HepG2 (cell line): ENCODE measurements around the gene AAGAB. TPM values are rescaled to one million over a fixed set of nuclear protein-coding genes. Genes with fewer than 3 reads are reported as not detected.
A peak's percentile ranks its signal among the peaks of the same experiment; 100 is the strongest.

Source experiments
- ATAC-seq: fragments of 200-7000 bp; cut with Tn5 transposase; 3 replicates; pipeline ENCODE4 v1.9.1; 2020; ENCODE audit warnings: mild to moderate bottlenecking, moderate library complexity
- BruUV-seq: library from RNA; stranded (reverse); fragments of 400-500 nt; replicated peaks from 2 replicates; lab custom pipeline; 2021; lab: Mats Ljungman, UMichigan
- CTCF ChIA-PET: fragments of 300-600 bp; formaldehyde crosslinking; extraction: SDS; loops from one replicate; lab custom pipeline; 2021; ENCODE audit warnings: low total read pairs, inconsistent platforms, low intra/inter-chr PET ratio; lab: Yijun Ruan, JAX
- POLR2A ChIA-PET: fragments of 350-600 bp; sonication (Branson Sonifier 250); formaldehyde crosslinking; loops from one replicate; lab custom pipeline; 2020; ENCODE audit warnings: antibody characterized with exemption, inconsistent platforms; lab: Yijun Ruan, JAX
- DNase-seq: peaks from one replicate; pipeline ENCODE4 v3.0.0-alpha.2; 2015; ENCODE audit warnings: low spot score
- FAIRE-seq: peaks from 3 replicates; lab custom pipeline; 2011; peaks lifted over from hg19 to GRCh38; lab: Jason Lieb, UNC
- H2AFZ ChIP-seq: one replicate; pipeline ENCODE4 v1.6.1; 2011; ENCODE audit warnings: low read length, inconsistent platforms
- H3K27ac ChIP-seq: fragments of 300-600 bp; 3 replicates; pipeline ENCODE4 v1.8.0; 2011; ENCODE audit warnings: mixed run types, mild to moderate bottlenecking, mixed read lengths, low read length, inconsistent platforms; ENCODE audit not compliant: insufficient read depth; ENCODE audit errors: extremely low read length
- H3K27me3 ChIP-seq, 2 experiments: fragments of 200-600 bp in 1 of 2; 2 replicates in 1 of 2; 3 replicates in 1 of 2; pipeline versions ENCODE4 v1.6.0 to v1.8.0; 2011; ENCODE audit warnings: low read length in 2 of 2, mild to moderate bottlenecking in 2 of 2, moderate library complexity in 2 of 2, inconsistent platforms in 1 of 2; ENCODE audit not compliant: insufficient read depth in 2 of 2, control insufficient read depth in 1 of 2
- H3K36me3 ChIP-seq, 2 experiments: fragments of 200-600 bp in 1 of 2; replicated peaks in 1 of 2; 2 replicates in 1 of 2; 3 replicates in 1 of 2; pipeline versions ENCODE4 v1.5.1 to v1.8.0; 2011; ENCODE audit warnings: low read length in 2 of 2, inconsistent platforms in 1 of 2; ENCODE audit not compliant: insufficient read depth in 2 of 2, control insufficient read depth in 1 of 2
- H3K4me1 ChIP-seq: 2 replicates; pipeline ENCODE4 v1.5.1; 2012; ENCODE audit warnings: low read length, inconsistent platforms; ENCODE audit not compliant: insufficient read depth
- H3K4me2 ChIP-seq: 2 replicates; pipeline ENCODE4 v1.6.0; 2011; ENCODE audit warnings: low read depth, low read length, inconsistent platforms
- H3K4me3 ChIP-seq, 3 experiments: fragments of 200-600 bp in 1 of 3; sonication (generic), shearing (Covaris generic) in 1 of 3; replicated peaks in 1 of 3; 2 replicates each; pipeline ENCODE4 v1.5.1; 2011 to 2016; ENCODE audit warnings: low read length in 3 of 3, inconsistent platforms in 2 of 3, low read depth in 2 of 3, mild to moderate bottlenecking in 2 of 3, control low read depth in 1 of 3, mixed read lengths in 1 of 3; ENCODE audit not compliant: insufficient read depth in 1 of 3
- H3K79me2 ChIP-seq: one replicate; pipeline ENCODE4 v1.6.1; 2011; ENCODE audit warnings: low read length, inconsistent platforms; ENCODE audit not compliant: insufficient read depth
- H3K9ac ChIP-seq: 2 replicates; pipeline ENCODE4 v1.6.0; 2011; ENCODE audit warnings: mild to moderate bottlenecking, low read depth, low read length, inconsistent platforms; ENCODE audit not compliant: insufficient read depth
- H3K9me3 ChIP-seq: 2 replicates; pipeline ENCODE4 v1.5.1; 2012; ENCODE audit warnings: mild to moderate bottlenecking, low read length
- H4K20me1 ChIP-seq: 2 replicates; pipeline ENCODE4 v1.6.0; 2011; ENCODE audit warnings: inconsistent platforms, mild to moderate bottlenecking, low read length, moderate library complexity; ENCODE audit not compliant: insufficient read depth
- ARHGAP35 ChIP-seq: sonication (generic); formaldehyde crosslinking; IDR thresholded peaks from 2 replicates; pipeline ENCODE4 v1.9.0; 2022; ENCODE audit warnings: mild to moderate bottlenecking, inconsistent platforms, moderate library complexity, missing genetic modification reagents, borderline replicate concordance
- ATM ChIP-seq: fragments of 450-650 bp; IDR thresholded peaks from 2 replicates; pipeline ENCODE4 v1.7.1; 2017; ENCODE audit warnings: mild to moderate bottlenecking, borderline replicate concordance
- MAFF ChIP-seq: IDR thresholded peaks from 2 replicates; pipeline ENCODE4 v1.6.1; 2011; ENCODE audit warnings: low read depth, low read length, improper control_type of control experiment
- MAFK ChIP-seq, 2 experiments: IDR thresholded peaks in 1 of 2; conservative IDR thresholded peaks in 1 of 2; 2 replicates each; pipeline ENCODE4 v1.6.1; 2011; ENCODE audit warnings: improper control_type of control experiment in 2 of 2, low read length in 2 of 2
- NFE2L2 ChIP-seq: fragments of 150-350 bp; IDR thresholded peaks from 2 replicates; pipeline ENCODE4 v1.6.1; 2014; ENCODE audit warnings: low read length
- ZBTB3 ChIP-seq: sonication (generic); formaldehyde crosslinking; IDR thresholded peaks from 2 replicates; pipeline ENCODE4 v1.4.0; 2020; ENCODE audit warnings: low read depth, mild to moderate bottlenecking, moderate library complexity, missing genetic modification reagents, borderline replicate concordance
- ZNF235 ChIP-seq: sonication (generic); formaldehyde crosslinking; IDR thresholded peaks from 2 replicates; pipeline ENCODE4 v1.8.1; 2023; ENCODE audit warnings: mild to moderate bottlenecking, missing genetic modification reagents, borderline replicate concordance
- ZNF350 ChIP-seq: sonication (generic); formaldehyde crosslinking; IDR thresholded peaks from 2 replicates; pipeline ENCODE4 v1.4.0; 2020; ENCODE audit warnings: mild to moderate bottlenecking, low read depth, missing genetic modification reagents, borderline replicate concordance
- ZNF644 ChIP-seq: IDR thresholded peaks from 2 replicates; pipeline ENCODE4 v1.6.1; 2016; ENCODE audit warnings: low read depth
- ZNF792 ChIP-seq: IDR thresholded peaks from 2 replicates; pipeline ENCODE4 v1.6.1; 2016
- WGBS: methylation state at CpG from one replicate; pipeline ENCODE4 v1.1.6; 2017; ENCODE audit warnings: low lambda C conversion rate; 5-methylcytosine and 5-hydroxymethylcytosine counted together
- in situ Hi-C: cut with HindIII; loops from 2 replicates; pipeline ENCODE4 v1.10.0; 2017; ENCODE audit warnings: low pct_unique_long_range_greater_than_20kb; ENCODE audit not compliant: extremely low pct_ligation_motif_present
- intact Hi-C: fragments of 100-400 bp; cut with micrococcal nuclease; formaldehyde crosslinking; loops from one replicate; pipeline ENCODE4 v1.10.0; 2022; ENCODE audit not compliant: unreplicated experiment
- polyA plus RNA-seq, 8 experiments: library from polyadenylated mRNA; depleted of rRNA in 3 of 8; stranded (reverse) in 7 of 8; unstranded in 1 of 8; fragments of >200 nt; fragmentation: Illumina TruSeq in 4 of 8; extraction: Trizol in 4 of 8; gene quantifications; 2 replicates each; pipeline versions ENCODE4 v1.2.1 to v1.2.3, GENCODE V29; 2011 to 2016; ENCODE audit warnings: low read depth in 4 of 8, missing spikeins in 1 of 8, mixed read lengths in 1 of 8; ENCODE audit not compliant: insufficient read depth in 1 of 8
- total RNA-seq, 5 experiments: library from RNA; depleted of rRNA; stranded (reverse); fragments of >200 nt; fragmentation: Illumina TruSeq; extraction: Trizol; gene quantifications; 2 replicates each; pipeline ENCODE4 v1.2.3, GENCODE V29; 2016; ENCODE audit warnings: low read depth in 1 of 5
- TF ChIP-seq, protein P1 (sequence below): sonication (generic); formaldehyde crosslinking; IDR thresholded peaks from 2 replicates; pipeline ENCODE4 v1.4.0; 2020; ENCODE audit warnings: missing genetic modification reagents, borderline replicate concordance

AAGAB gene
- total and polyA plus RNA-seq, 2 of the 13 experiments (the other 11 are each of a cell fraction or from before 2014, with no cell fraction given) = 8.0 to 34.9 TPM

DNA sequence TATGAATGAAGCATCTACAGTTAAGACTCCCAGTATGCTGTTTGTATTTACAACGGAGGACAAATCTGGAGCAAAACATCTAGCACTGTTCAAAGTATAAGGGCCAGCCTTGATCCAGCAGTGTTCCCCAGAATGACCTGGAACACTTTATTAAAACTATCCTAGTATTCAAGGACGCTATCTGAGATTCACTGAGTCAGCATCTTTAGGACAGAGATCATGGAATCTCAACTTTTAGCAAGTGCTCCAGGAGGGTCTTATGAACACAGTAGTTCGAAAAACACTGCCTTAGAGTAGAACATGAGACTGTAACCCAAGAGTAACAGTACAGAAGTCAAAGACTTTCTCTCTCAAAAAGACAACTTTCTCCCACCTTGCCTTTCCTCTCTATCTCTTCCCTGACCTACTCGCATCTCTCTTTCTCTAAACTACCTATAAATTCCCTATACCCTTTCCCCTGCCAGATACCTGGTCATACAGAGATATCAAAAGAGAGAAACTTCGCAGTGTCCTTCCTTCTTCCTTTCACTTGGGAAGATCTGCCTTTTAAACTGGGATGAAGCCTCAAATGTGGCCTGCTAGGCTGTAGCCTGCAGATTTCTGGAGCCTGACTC lies 43.8 kb downstream of the AAGAB start:
- H3K4me1 ChIP-seq = no peaks in the 10 kb centered on the region
- DNase-seq (no peak), ATAC-seq (no peak), FAIRE-seq (no peak)
- TF ChIP-seq, protein P1, sequence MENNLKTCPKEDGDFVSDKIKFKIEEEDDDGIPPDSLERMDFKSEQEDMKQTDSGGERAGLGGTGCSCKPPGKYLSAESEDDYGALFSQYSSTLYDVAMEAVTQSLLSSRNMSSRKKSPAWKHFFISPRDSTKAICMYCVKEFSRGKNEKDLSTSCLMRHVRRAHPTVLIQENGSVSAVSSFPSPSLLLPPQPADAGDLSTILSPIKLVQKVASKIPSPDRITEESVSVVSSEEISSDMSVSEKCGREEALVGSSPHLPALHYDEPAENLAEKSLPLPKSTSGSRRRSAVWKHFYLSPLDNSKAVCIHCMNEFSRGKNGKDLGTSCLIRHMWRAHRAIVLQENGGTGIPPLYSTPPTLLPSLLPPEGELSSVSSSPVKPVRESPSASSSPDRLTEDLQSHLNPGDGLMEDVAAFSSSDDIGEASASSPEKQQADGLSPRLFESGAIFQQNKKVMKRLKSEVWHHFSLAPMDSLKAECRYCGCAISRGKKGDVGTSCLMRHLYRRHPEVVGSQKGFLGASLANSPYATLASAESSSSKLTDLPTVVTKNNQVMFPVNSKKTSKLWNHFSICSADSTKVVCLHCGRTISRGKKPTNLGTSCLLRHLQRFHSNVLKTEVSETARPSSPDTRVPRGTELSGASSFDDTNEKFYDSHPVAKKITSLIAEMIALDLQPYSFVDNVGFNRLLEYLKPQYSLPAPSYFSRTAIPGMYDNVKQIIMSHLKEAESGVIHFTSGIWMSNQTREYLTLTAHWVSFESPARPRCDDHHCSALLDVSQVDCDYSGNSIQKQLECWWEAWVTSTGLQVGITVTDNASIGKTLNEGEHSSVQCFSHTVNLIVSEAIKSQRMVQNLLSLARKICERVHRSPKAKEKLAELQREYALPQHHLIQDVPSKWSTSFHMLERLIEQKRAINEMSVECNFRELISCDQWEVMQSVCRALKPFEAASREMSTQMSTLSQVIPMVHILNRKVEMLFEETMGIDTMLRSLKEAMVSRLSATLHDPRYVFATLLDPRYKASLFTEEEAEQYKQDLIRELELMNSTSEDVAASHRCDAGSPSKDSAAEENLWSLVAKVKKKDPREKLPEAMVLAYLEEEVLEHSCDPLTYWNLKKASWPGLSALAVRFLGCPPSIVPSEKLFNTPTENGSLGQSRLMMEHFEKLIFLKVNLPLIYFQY = no peak
- no peak for TF ChIP-seq ZBTB3 (CRISPR knock-in tag)
- TF ChIP-seq ZNF235 = no peak
- TF ChIP-seq ARHGAP35 = no peak
- peak; percentile 93 to 96 for TF ChIP-seq MAFK (conservative IDR thresholded peaks at IDR 0.05 in 1 of 2, IDR thresholded peaks at IDR 0.05 in 1 of 2; ENCODE audit: low read length in 2 of 2)
- no peak for TF ChIP-seq ZNF792 (CRISPR knock-in tag)
- TF ChIP-seq MAFF = peak; percentile 93
- no peak for TF ChIP-seq ZNF644 (CRISPR knock-in tag)
- TF ChIP-seq ATM = no peak
- TF ChIP-seq ZNF350 (CRISPR knock-in tag) = no peak
- TF ChIP-seq NFE2L2 = no peak
- H3K27me3 ChIP-seq = no peaks in the 10 kb centered on the region
- no peak overlapping the region for H3K4me3 ChIP-seq
- H3K36me3 ChIP-seq = peaks cover 0 to 9% of the 10 kb centered on the region in 2 experiments; a peak in 1 of 5 replicates
- WGBS = 96% methylated on average over 5 of the region's 5 CpGs
- H3K27ac ChIP-seq = no peak overlapping the region
- no TSS peak for BruUV-seq
- intact Hi-C loops = no loop called here
- no peak overlapping the region for H2AFZ ChIP-seq
- no peaks in the 10 kb centered on the region for H4K20me1 ChIP-seq
- CTCF ChIA-PET = no interaction called here
- no peaks in the 10 kb centered on the region for H3K9me3 ChIP-seq
- no peaks in the 10 kb centered on the region for H3K79me2 ChIP-seq
- POLR2A ChIA-PET = no interaction called here
- in situ Hi-C loops = no loop called here
- H3K9ac ChIP-seq = no peak overlapping the region
- H3K4me2 ChIP-seq = no peak overlapping the region
